Lower lobe of right lung (tissue), 2 donors: ENCODE data around the gene DEPDC5. TPM values are rescaled to one million over a fixed set of nuclear protein-coding genes. Genes with fewer than 3 reads are reported as not detected.
"Not testable (repeated sequence)": the region's sequence is repeated elsewhere in the genome, so short reads cannot be mapped to it uniquely, and the experiment has no call there.

Source experiments
- ATAC-seq, 2 donors: fragments of 200-7000 bp; cut with Tn5 transposase; one replicate each; pipeline ENCODE4 v1.9.1; 2020 to 2022; ENCODE audit warnings: mild to moderate bottlenecking in 2 of 2, moderate library complexity in 2 of 2
- DNase-seq: peaks from one replicate; pipeline ENCODE4 v3.0.0-alpha.2; 2020
- H3K27ac ChIP-seq: fragments of 200-600 bp; one replicate; pipeline ENCODE4 v1.8.0; 2022
- H3K27me3 ChIP-seq: fragments of 200-600 bp; one replicate; pipeline ENCODE4 v1.8.0; 2022; ENCODE audit warnings: low read depth
- H3K36me3 ChIP-seq: fragments of 200-600 bp; one replicate; pipeline ENCODE4 v1.8.0; 2022; ENCODE audit warnings: mild to moderate bottlenecking
- H3K4me1 ChIP-seq: fragments of 200-600 bp; one replicate; pipeline ENCODE4 v1.8.0; 2022
- H3K4me3 ChIP-seq: fragments of 200-600 bp; one replicate; pipeline ENCODE4 v1.8.0; 2022; ENCODE audit warnings: mild to moderate bottlenecking
- H3K9me3 ChIP-seq: fragments of 200-600 bp; one replicate; pipeline ENCODE4 v1.8.0; 2022
- CTCF ChIP-seq: fragments of 200-600 bp; IDR thresholded peaks from one replicate; pipeline ENCODE4 v1.8.0; 2022; ENCODE audit warnings: antibody characterized with exemption, mild to moderate bottlenecking
- intact Hi-C: fragments of 100-400 bp; cut with DNase I; formaldehyde crosslinking; loops from one replicate; pipeline ENCODE4 v1.11.0; 2022
- total RNA-seq: library from RNA; stranded (reverse); fragmentation: NEBNext Ultra II Directional; extraction: Animal tissue kit (Norgen Biotek cat#: 25700); gene quantifications from one replicate; pipeline ENCODE4 v1.2.1, GENCODE V29; 2021
- donor health status: DM: no; HTN: yes; CAD: no; lungs with severe emphysema.

DEPDC5 gene
- total RNA-seq, 1 donor from 2014 or later: 29.0 TPM

DNA sequence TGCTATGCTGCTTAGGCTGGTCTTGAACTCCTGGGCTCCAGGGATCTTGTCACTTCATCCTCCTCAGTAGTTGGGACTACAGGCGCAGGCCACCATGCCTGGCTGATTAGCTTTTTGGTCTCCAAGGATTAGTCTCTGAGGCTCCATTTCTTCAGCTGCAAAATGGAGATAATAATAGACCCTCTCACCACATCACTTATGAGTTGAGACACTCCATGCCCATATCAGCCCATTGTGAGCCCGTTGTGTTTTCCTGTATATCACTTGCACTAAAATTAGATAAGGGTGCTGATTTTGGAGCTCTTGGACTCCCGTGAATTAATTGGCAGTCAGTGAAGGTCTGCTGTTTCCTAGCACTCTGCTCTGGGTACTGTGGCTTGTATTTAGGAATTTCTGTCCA lies 36.0 kb downstream of the DEPDC5 start:
- no peaks in the 10 kb centered on the region for H3K27me3 ChIP-seq
- no peak for TF ChIP-seq CTCF
- intact Hi-C loops: no loop called here
- DNase-seq (no peak), ATAC-seq (no peak)
- no peak overlapping the region for H3K27ac ChIP-seq
- H3K4me3 ChIP-seq: no peak overlapping the region
- H3K36me3 ChIP-seq: peaks cover 52% of the 10 kb centered on the region
- no peaks in the 10 kb centered on the region for H3K9me3 ChIP-seq
- no peaks in the 10 kb centered on the region for H3K4me1 ChIP-seq

- no peak for TF ChIP-seq CTCF
- no peak for DNase-seq
- Histone ChIP-seq H3K9me3 (no peaks in the 10 kb centered on the region), H3K27me3 (no peaks in the 10 kb centered on the region), H3K4me1 (no peaks in the 10 kb centered on the region), H3K36me3 (peaks cover 51% of the 10 kb centered on the region), H3K27ac (no peak overlapping the region), H3K4me3 (no peak overlapping the region)
- no peak for ATAC-seq
- intact Hi-C loops: no loop called here
Measured at GRCh38 chr22:31790240-31790639, 36.4 kb downstream of the DEPDC5 start.

DNA sequence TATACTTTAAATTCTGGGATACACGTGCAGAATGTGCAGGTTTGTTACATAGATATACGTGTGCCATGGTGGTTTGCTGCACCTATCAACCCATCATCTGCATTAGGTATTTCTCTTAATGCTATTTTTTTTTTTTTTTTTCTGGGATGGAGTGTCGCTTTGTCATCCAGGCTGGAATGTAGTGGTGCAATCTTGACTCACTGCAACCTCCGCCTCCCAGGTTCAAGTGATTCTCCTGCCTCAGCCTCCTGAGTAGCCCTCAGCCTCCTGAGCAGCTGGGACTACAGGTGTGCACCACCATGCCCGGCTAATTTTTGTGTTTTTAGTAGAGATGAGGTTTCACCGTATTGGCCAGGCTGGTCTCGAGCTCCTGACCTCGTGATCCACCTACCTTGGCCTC lies 45.5 kb downstream of the DEPDC5 start:
- peaks cover 93% of the 10 kb centered on the region for H3K36me3 ChIP-seq
- H3K4me3 ChIP-seq, H3K27ac ChIP-seq, DNase-seq, H3K27me3 ChIP-seq, ATAC-seq, intact Hi-C loops, H3K9me3 ChIP-seq, H3K4me1 ChIP-seq: not testable (repeated sequence)

DNA sequence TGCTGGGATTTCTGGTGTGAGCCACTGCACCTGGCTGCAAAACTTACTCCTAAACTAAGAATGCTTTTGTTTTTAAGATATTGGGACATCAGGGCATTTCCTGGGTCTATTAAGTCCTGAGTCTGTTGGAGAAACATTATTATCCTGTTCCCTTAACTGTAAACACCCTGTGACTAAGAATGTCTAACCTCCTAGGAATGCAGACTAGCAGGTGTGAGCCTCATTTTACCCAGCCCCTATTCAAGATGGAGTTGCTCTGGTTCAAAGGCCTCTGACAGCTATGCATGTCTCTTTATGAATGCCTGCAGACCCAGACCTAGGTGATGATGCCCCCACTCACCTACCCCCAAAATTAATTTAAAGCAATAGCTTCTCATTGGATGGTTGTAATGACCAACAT lies 46.2 kb downstream of the DEPDC5 start:
- Histone ChIP-seq H3K4me3 (no peak overlapping the region), H3K4me1 (no peaks in the 10 kb centered on the region), H3K27me3 (no peaks in the 10 kb centered on the region), H3K36me3 (peaks cover 95% of the 10 kb centered on the region), H3K9me3 (no peaks in the 10 kb centered on the region), H3K27ac (no peak overlapping the region)
- TF ChIP-seq CTCF: no peak
- ATAC-seq: no peak
- intact Hi-C loops: no loop called here
- DNase-seq: no peak

DNA sequence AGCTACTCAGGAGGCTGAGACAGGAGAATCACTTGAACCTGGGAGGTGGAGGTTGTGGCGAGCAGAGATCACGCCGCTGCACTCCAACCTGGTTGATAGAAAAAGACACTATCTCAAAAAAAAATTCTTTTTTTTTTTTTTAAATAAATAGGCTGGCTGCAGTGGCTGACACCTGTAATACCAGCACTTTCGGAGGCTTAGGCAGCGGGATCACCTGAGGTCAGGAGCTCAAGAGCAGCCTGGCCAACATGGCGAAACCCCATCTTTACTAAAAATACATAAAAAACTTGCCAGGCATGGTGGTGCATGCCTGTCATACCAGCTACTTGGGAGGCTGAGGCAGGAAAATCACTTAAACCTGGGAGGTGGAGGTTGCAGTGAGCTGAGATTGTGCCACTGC lies 47.0 kb downstream of the DEPDC5 start:
- H3K4me3 ChIP-seq, H3K27me3 ChIP-seq, ATAC-seq, intact Hi-C loops, H3K9me3 ChIP-seq, H3K27ac ChIP-seq, DNase-seq, H3K4me1 ChIP-seq: not testable (repeated sequence)
- peaks cover 95% of the 10 kb centered on the region for H3K36me3 ChIP-seq

DNA sequence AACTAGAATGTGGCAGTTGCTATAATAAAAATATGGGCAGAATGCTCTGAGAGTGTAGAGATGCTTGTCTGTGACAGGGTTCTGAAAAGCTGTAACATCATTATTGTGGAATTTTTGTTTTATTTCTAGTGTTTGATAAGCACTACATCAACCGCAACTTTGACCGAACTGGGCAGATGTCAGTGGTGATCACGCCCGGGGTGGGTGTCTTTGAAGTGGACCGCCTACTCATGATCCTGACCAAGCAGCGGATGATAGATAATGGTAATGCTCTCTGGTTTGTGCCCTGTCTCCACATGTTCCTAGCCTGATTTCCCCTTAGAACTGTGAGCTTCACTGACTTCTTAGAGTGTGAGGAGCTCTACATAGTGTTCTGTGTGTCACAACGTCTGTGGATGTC lies 48.8 kb downstream of the DEPDC5 start:
- peaks cover 98% of the 10 kb centered on the region for H3K36me3 ChIP-seq
- no peak overlapping the region for H3K4me3 ChIP-seq
- TF ChIP-seq CTCF: no peak
- DNase-seq (no peak), ATAC-seq (no peak)
- H3K9me3 ChIP-seq: no peaks in the 10 kb centered on the region
- H3K4me1 ChIP-seq: no peaks in the 10 kb centered on the region
- intact Hi-C loops: no loop called here
- H3K27me3 ChIP-seq: no peaks in the 10 kb centered on the region
- no peak overlapping the region for H3K27ac ChIP-seq

- ATAC-seq (no peak), DNase-seq (no peak)
- no peak overlapping the region for H3K4me3 ChIP-seq
- H3K9me3 ChIP-seq: no peaks in the 10 kb centered on the region
- intact Hi-C loops: no loop called here
- H3K4me1 ChIP-seq: no peaks in the 10 kb centered on the region
- H3K36me3 ChIP-seq: peaks cover 96% of the 10 kb centered on the region
- no peaks in the 10 kb centered on the region for H3K27me3 ChIP-seq
- H3K27ac ChIP-seq: no peak overlapping the region
- no peak for TF ChIP-seq CTCF
Measured at GRCh38 chr22:31806751-31807150, 52.9 kb downstream of the DEPDC5 start.
